Spleen (tissue), 7 donors: ENCODE measurements around the gene TCAF2.
"Not testable (repeated sequence)": the region's sequence is repeated elsewhere in the genome, so short reads cannot be mapped to it uniquely, and the experiment has no call there.

Experiments
- POLR2A ChIP-seq, 3 donors: fragments of 450-650 bp; IDR thresholded peaks; one replicate each; pipeline ENCODE4 v1.5.1; 2017; ENCODE audit warnings: antibody characterized with exemption in 3 of 3, mild to moderate bottlenecking in 1 of 3
- TF ChIP-seq, protein P1 (sequence below), 11 experiments: fragments of 200-600 bp in 7 of 11; fragments of 450-650 bp in 4 of 11; sonication (generic) in 4 of 11; IDR thresholded peaks in 8 of 11; conservative IDR thresholded peaks in 3 of 11; 1 replicate in 7 of 11; 2 replicates in 4 of 11; pipeline versions ENCODE4 v1.4.0 to v1.8.0; 2016 to 2021; ENCODE audit warnings: antibody characterized with exemption in 11 of 11, inconsistent platforms in 4 of 11, mild to moderate bottlenecking in 1 of 11
- donor health status: DM: no; HTN: no; CAD: no; lungs with moderate emphysema.
- donor health status: DM: no; HTN: no; CAD: no.
- donor health status: DM: no; HTN: no; CAD: no.

DNA sequence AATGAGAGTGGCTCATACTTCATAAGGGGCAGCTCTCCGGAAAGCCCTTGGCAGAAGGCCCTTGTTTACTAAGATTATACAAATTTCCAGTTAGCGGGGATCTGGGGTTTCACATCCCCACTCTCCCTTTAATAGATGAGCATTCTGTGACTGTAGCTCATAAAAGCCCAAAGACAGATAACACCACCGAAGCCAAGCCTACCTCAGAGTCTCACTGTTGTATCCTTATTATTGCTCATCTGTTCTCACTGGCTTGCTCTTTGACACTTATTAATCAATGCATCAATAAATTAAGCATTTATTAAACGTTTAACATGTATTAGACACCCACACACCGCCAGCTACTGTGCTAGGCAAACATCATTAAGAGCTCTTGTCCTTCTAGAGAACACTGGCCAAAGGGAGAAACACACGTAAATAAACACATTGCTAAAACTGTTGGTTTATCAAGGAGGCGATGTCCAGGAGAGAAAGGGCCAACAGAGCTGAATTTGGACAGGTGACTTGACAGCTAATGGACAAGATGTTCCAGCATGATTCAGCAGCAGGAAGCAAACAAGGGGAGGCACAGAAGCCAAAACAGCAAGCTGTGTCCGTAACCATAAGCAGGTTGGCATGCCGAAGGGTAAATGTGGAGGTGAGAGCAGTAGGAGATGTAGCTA lies 19.9 kb downstream of the TCAF2 start:
- not testable (repeated sequence) for TF ChIP-seq POLR2A (IDR thresholded peaks at IDR 0.05)
- TF ChIP-seq, protein P1, sequence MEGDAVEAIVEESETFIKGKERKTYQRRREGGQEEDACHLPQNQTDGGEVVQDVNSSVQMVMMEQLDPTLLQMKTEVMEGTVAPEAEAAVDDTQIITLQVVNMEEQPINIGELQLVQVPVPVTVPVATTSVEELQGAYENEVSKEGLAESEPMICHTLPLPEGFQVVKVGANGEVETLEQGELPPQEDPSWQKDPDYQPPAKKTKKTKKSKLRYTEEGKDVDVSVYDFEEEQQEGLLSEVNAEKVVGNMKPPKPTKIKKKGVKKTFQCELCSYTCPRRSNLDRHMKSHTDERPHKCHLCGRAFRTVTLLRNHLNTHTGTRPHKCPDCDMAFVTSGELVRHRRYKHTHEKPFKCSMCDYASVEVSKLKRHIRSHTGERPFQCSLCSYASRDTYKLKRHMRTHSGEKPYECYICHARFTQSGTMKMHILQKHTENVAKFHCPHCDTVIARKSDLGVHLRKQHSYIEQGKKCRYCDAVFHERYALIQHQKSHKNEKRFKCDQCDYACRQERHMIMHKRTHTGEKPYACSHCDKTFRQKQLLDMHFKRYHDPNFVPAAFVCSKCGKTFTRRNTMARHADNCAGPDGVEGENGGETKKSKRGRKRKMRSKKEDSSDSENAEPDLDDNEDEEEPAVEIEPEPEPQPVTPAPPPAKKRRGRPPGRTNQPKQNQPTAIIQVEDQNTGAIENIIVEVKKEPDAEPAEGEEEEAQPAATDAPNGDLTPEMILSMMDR (IDR thresholded peaks at IDR 0.05 in 8 of 11, conservative IDR thresholded peaks at IDR 0.05 in 3 of 11), result not testable (repeated sequence)
